ENCODE measurements around the gene HOXB8. TPM values are rescaled to one million over a fixed set of nuclear protein-coding genes. Genes with fewer than 3 reads are reported as not detected.

Gene HOXB8
- total RNA-seq, 4 donors from 2014 or later = 0.75 TPM; not detected in 3

GRCh38 chr17:48609759-48610281 lies 5.3 kb downstream of the HOXB8 start:
- TF ChIP-seq, protein P1, sequence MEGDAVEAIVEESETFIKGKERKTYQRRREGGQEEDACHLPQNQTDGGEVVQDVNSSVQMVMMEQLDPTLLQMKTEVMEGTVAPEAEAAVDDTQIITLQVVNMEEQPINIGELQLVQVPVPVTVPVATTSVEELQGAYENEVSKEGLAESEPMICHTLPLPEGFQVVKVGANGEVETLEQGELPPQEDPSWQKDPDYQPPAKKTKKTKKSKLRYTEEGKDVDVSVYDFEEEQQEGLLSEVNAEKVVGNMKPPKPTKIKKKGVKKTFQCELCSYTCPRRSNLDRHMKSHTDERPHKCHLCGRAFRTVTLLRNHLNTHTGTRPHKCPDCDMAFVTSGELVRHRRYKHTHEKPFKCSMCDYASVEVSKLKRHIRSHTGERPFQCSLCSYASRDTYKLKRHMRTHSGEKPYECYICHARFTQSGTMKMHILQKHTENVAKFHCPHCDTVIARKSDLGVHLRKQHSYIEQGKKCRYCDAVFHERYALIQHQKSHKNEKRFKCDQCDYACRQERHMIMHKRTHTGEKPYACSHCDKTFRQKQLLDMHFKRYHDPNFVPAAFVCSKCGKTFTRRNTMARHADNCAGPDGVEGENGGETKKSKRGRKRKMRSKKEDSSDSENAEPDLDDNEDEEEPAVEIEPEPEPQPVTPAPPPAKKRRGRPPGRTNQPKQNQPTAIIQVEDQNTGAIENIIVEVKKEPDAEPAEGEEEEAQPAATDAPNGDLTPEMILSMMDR (IDR thresholded peaks at IDR 0.05; ENCODE audit: low read depth) = no peak

GRCh38 chr17:48609033-48609432 lies 6.1 kb downstream of the HOXB8 start:
- TF ChIP-seq, protein P1 (IDR thresholded peaks at IDR 0.05; ENCODE audit: low read depth) = no peak

DNA sequence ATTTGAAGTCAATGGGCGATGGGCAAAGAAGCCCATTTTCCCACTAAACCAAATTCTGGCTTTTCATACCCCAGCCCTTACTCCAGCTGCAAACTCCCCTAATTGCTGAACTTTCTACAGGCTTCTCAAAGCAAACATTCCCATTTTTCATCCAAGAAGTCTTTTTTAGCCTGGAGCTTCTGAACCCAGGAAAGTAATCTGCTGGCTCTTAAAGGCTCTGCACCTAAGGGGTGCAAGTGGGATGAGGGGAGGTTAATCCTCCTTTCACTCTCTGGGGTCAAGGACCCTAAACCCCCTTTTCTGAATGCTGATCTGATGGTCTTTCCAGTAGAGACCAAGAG lies 6.6 kb downstream of the HOXB8 start:
- TF ChIP-seq, protein P1 (IDR thresholded peaks at IDR 0.05; ENCODE audit: low read depth) = no peak

DNA sequence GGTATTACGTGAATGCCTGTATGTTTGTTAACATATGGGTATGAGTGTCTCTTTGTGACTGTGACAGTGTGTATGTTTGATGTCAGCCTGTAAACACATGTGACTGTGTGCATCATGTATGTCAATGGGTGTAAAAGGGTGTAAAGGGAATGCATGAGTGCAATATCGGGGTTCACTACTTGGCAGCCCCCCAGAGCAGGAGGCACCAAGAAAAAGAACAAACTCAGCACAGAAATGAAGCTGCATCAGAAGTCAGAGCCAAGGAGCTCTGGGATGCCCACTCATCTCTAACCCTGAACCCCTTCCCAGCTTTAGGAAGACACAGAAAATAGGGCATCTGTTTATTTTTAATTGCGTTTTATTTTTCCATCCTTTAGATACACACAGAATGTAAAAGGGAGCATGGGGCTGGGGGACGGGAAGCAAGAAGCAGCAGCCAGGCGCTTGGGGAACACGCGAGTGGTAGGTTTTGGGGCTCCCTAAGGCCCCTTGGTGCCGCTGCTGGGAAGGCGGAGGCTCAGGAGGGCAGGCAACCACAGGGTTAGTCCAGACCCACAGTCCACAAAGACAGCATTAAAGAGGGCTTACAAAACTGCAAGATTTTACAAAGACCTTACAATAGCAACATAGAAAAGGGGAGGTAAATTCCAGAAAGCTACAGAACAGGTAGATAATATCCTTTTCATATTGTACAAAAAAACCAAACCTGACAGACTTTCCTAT lies 8.0 kb downstream of the HOXB8 start:
- TF ChIP-seq, protein P1 (IDR thresholded peaks at IDR 0.05; ENCODE audit: low read depth) = no peak

DNA sequence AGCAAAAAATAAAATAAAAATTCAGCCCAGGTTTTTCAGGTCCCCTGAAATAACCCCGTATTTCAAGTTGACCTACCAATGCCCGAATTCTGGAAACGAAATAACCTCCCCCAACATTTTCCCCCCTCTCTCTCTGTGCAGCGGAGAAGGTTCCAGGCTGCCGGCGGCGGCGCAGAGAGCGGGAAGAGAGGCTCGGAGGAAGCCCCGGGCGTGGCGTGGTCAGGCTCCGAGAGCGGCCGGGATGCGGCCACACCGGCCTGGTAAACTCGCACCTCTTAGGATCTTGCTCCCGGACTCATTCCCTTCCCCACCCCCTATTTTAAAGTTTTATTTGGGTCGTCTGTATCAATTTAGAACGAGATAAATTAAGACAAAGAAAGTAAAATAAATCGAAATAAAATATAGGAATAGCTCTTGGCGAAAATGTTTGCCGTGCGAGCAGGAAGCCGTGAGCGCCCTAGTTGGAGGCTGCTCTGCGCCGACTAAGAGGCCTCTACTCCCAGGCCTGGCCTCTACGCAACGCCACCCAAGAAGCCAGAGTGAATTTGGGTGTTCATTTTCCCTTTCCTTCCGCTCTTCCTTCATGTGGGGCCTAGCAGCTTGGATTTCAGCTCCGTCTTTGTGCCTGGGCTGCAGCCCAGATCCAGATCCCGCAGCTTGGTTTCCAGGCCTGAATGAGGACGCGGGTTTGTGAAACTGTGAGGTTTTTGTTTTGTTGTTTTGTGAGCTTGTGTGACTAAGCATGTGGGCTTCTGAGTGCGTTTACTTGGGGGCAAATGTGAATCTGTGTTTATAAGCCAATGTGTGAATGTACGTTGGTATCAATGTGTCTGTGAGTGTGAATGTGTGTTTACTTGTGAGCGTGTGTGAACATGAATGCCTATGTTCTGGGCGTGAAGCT lies 8.9 kb downstream of the HOXB8 start:
- TF ChIP-seq, protein P1 (IDR thresholded peaks at IDR 0.05; ENCODE audit: low read depth) = no peak

DNA sequence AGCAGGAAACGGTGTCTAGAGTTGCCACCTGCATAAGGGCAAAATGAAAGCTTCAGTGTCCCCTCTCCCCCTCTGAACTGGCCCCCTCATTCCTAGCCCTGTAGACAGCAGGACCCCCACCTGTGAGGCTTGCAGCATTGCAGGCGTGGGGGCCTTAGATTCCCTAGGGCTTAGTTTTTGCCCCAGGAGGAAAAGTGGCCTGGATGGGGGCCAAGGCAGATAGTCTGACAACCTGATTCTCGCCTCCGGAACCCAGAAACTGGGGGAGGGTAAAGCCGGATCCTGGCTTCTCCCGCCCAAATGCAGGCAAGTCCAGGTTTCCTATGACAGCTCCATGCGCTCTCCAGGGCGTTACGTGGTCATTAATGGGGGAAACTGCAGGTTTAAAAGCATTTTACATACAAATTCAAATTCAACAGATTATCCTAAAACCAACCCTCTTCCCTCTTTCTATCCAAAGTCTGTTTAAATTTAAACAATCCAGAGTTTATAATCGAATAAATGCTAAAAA lies 9.6 kb downstream of the HOXB8 start:
- TF ChIP-seq, protein P1 (IDR thresholded peaks at IDR 0.05; ENCODE audit: low read depth) = no peak
